ENCODE measurements around the gene RALGDS.
"Not testable (repeated sequence)": the region's sequence is repeated elsewhere in the genome, so short reads cannot be mapped to it uniquely, and the experiment has no call there.

RALGDS gene

GRCh38 chr9:133078486-133078885 is 42.6 kb downstream of the RALGDS start:
- TF ChIP-seq, protein P1, sequence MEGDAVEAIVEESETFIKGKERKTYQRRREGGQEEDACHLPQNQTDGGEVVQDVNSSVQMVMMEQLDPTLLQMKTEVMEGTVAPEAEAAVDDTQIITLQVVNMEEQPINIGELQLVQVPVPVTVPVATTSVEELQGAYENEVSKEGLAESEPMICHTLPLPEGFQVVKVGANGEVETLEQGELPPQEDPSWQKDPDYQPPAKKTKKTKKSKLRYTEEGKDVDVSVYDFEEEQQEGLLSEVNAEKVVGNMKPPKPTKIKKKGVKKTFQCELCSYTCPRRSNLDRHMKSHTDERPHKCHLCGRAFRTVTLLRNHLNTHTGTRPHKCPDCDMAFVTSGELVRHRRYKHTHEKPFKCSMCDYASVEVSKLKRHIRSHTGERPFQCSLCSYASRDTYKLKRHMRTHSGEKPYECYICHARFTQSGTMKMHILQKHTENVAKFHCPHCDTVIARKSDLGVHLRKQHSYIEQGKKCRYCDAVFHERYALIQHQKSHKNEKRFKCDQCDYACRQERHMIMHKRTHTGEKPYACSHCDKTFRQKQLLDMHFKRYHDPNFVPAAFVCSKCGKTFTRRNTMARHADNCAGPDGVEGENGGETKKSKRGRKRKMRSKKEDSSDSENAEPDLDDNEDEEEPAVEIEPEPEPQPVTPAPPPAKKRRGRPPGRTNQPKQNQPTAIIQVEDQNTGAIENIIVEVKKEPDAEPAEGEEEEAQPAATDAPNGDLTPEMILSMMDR (IDR thresholded peaks at IDR 0.05; ENCODE audit: control extremely low read depth, extremely low read depth, low read depth, missing control alignments) = no peak
- DNase-seq (ENCODE audit: extremely low spot score) = no peak
- CTCF ChIA-PET = interaction anchor here (1.8 to 2.6 kb wide), 2 partner anchors 24 to 57 kb away, joined by 6 to 11 read pairs; no protein-coding TSS in a partner anchor
- POLR2A ChIA-PET = no interaction called here

DNA sequence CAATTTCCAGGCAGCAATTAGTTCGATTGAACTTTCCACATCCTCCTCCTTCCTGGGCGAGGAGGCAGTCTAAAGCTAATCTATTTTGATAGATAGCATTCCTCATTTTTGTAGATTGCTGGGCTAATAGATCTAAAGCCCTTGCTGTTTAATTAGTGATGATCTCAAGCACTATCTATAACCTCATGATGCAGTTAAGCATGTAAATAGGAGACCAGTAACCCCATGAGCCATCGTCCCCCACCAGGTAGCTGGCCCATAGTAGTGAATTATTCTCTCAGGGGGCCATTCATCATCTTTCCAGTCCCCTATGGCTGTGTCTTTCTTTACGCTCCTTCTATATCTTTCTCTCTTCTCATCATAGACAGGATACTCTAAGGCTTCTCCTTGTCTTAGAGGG is 44.3 kb downstream of the RALGDS start:
- DNase-seq (ENCODE audit: extremely low spot score) = no peak
- POLR2A ChIA-PET = no interaction called here
- TF ChIP-seq, protein P1 (IDR thresholded peaks at IDR 0.05; ENCODE audit: control extremely low read depth, extremely low read depth, low read depth, missing control alignments) = no peak
- CTCF ChIA-PET = interaction anchor here (1.1 to 2.2 kb wide), 4 partner anchors 26 to 71 kb away, joined by 3 to 12 read pairs (median 6); no protein-coding TSS in a partner anchor

GRCh38 chr9:133075925-133076630 is 45.0 kb downstream of the RALGDS start:
- CTCF ChIA-PET = interaction anchor here (1.1 to 2.2 kb wide), 4 partner anchors 26 to 72 kb away, joined by 3 to 12 read pairs (median 6); no protein-coding TSS in a partner anchor
- TF ChIP-seq, protein P1 (IDR thresholded peaks at IDR 0.05; ENCODE audit: control extremely low read depth, extremely low read depth, low read depth, missing control alignments) = no peak
- no peak for DNase-seq (ENCODE audit: extremely low spot score)
- POLR2A ChIA-PET = no interaction called here

DNA sequence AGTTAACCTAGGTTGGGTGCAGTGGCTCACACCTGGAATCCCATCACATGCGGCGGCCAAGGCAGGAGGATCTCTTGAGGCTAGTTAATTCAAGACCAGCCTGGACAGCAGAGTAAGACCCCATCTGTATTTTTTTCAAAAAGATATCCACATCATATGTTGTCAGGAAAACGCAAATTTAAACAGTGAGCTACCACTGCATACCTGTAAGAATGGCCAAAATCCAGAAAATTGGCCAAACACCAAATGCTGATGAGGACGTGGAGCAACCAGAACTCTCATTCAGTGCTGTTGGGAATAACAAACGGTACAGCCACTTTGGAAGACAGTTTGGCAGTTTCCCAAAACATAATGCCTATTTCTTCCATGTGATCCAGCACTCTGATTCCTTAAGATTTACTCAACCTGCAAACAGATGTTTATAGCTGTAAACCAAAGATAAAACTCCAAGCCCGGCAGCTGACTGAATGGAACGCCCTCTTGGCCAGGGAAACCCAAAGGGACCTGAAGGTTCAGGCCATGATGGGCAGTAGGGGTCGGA is 46.9 kb downstream of the RALGDS start:
- POLR2A ChIA-PET = no interaction called here
- CTCF ChIA-PET = no interaction called here
- TF ChIP-seq, protein P1 (IDR thresholded peaks at IDR 0.05; ENCODE audit: control extremely low read depth, extremely low read depth, low read depth, missing control alignments) = no peak
- no peak for DNase-seq (ENCODE audit: extremely low spot score)

- CTCF ChIA-PET = no interaction called here
- TF ChIP-seq, protein P1 (IDR thresholded peaks at IDR 0.05; ENCODE audit: control extremely low read depth, extremely low read depth, low read depth, missing control alignments) = no peak
- POLR2A ChIA-PET = no interaction called here
- no peak for DNase-seq (ENCODE audit: extremely low spot score)
These were observed 47.7 kb downstream of the RALGDS start for GRCh38 chr9:133073086-133074014.

- CTCF ChIA-PET; DNase-seq (ENCODE audit: extremely low spot score); POLR2A ChIA-PET: not testable (repeated sequence)
These were observed 48.8 kb downstream of the RALGDS start for GRCh38 chr9:133072210-133072609.
